Measurements from ENCODE around the gene UGT2B17.

DNA sequence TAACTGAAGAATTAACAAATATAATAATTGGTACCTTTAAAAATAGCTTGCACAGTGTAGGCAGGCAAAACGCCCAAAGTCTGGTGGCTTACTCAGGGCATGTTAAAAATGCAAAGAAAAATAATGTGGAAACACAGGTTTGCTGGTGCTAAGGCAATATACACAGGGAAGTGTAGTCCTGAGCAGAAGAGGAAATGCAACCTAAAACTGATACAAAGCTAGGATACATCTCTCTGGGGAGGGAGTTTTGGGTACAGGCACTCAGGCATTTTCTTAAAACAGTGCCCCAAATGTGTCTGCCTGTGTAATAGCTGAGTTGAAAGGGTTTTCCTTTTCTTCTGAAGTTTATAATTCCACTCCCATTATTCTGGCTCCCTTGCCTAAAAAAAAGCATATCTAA, 81.4 kb downstream of the UGT2B17 start:
- TF ChIP-seq EZH2 (IDR thresholded peaks at IDR 0.05; ENCODE audit: borderline replicate concordance, insufficient read depth, low read length, poor library complexity, severe bottlenecking) = no peak
- no peak for TF ChIP-seq POLR2AphosphoS5 (IDR thresholded peaks at IDR 0.05)
- TF ChIP-seq, protein P1, sequence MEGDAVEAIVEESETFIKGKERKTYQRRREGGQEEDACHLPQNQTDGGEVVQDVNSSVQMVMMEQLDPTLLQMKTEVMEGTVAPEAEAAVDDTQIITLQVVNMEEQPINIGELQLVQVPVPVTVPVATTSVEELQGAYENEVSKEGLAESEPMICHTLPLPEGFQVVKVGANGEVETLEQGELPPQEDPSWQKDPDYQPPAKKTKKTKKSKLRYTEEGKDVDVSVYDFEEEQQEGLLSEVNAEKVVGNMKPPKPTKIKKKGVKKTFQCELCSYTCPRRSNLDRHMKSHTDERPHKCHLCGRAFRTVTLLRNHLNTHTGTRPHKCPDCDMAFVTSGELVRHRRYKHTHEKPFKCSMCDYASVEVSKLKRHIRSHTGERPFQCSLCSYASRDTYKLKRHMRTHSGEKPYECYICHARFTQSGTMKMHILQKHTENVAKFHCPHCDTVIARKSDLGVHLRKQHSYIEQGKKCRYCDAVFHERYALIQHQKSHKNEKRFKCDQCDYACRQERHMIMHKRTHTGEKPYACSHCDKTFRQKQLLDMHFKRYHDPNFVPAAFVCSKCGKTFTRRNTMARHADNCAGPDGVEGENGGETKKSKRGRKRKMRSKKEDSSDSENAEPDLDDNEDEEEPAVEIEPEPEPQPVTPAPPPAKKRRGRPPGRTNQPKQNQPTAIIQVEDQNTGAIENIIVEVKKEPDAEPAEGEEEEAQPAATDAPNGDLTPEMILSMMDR (IDR thresholded peaks at IDR 0.05; ENCODE audit: poor library complexity, severe bottlenecking) = no peak
- no peak for TF ChIP-seq RAD21 (conservative IDR thresholded peaks at IDR 0.05)
- TF ChIP-seq MXI1 (conservative IDR thresholded peaks at IDR 0.05; ENCODE audit: poor library complexity, severe bottlenecking) = no peak

All from neural cell (in vitro differentiated cells).